Left colon (tissue), 2 donors: ENCODE data around the gene CDKL4. TPM values are rescaled to one million over a fixed set of nuclear protein-coding genes. Genes with fewer than 3 reads are reported as not detected.
"Not testable (repeated sequence)": the region's sequence is repeated elsewhere in the genome, so short reads cannot be mapped to it uniquely, and the experiment has no call there.

Experiments used
- ATAC-seq: fragments of 200-7000 bp; cut with Tn5 transposase; one replicate; pipeline ENCODE4 v1.9.1; 2020; ENCODE audit warnings: mild to moderate bottlenecking, moderate library complexity
- DNase-seq, 2 donors: peaks; one replicate each; pipeline ENCODE4 v3.0.0-alpha.2; 2020
- intact Hi-C, 2 donors: fragments of 100-400 bp; cut with DNase I in 1 of 2; cut with micrococcal nuclease in 1 of 2; formaldehyde crosslinking; loops; one replicate each; pipeline versions ENCODE4 v1.11.2 to v1.14.0; 2022; cut with DNase I, micrococcal nuclease
- long read RNA-seq: library from polyadenylated mRNA; unstranded; transcript quantifications from one replicate; pipeline ENCODE4 v2.0.0, GENCODE V29; 2021
- total RNA-seq, 2 donors: library from RNA; stranded (reverse); fragmentation: NEBNext Ultra II Directional; extraction: Animal tissue kit (Norgen Biotek cat#: 25700); gene quantifications; one replicate each; pipeline ENCODE4 v1.2.1, GENCODE V29; 2021
- donor health status: DM: no; HTN: no; CAD: no.
- donor health status: DM: yes; HTN: yes; CAD: no.

CDKL4 gene
- total RNA-seq, result under 1 TPM in 1 of 2 donors, not detected in 1; 0.78 TPM
- long read RNA-seq, partial matches to known transcripts, result 0 of 1 reads
- long read RNA-seq, other reads (novel, unspliced or antisense), result 1 of 1 reads

DNA sequence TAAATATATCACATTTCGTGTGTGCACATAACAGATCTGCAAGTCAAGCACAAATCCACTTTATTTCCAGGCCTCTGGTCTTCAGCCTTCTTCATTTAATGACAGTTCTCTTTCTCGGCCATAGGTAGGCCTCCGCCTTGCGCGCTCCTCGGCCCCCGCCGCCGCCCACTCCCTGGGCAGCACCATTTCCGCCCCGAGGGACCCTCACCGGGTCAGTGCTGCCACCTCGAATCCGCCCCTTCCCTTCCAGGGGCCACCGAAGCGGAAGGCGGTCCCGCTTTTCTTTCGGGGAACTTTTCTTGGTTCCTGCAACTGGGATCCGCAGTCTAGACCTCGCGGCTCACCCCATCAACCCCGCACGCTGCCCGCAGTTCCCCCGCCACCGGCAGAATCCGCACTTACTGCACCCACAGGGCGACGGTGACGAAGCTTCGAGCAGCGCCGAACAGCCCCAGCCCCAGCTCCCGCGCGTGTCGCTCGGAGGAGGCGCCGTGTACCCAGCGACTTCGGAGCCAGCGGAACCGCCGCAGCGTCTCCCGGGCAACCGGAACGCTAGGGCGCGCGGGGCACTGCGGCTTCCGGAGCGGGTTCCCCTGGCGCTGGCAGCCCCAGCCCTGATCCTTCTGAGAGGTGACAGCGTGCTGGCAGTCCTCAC, at the start of gene CDKL4:
Gene CDKL4, minus strand, starts transcription at position 502 of the 655 bp plus-strand sequence.
- intact Hi-C loops, result no loop called here
- DNase-seq (peak in 1 of 2 donors; percentile 23), ATAC-seq (peak; percentile 21)

DNA sequence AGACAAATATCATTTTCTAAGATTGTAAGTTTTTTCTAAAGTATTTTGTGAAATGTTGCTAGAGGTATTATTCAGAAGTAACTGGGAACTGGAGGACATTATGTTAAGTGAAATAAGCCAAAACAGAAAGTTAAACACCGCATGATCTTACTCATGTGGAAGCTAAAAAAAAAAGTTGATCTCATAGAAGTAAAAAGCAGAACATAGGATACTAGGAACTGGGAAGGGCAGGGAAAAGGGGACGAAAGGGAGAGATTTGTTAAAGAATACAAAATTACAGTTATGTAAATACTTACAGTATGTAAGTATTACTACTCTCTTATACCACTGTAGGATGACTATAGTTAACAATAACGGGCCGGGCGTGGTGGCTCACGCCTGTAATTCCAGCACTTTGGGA, 46.7 kb upstream of the CDKL4 start:
- ATAC-seq (no peak), DNase-seq (no peak)
- intact Hi-C loops, result no loop called here

GRCh38 chr2:39289609-39290008, 45.8 kb upstream of the CDKL4 start:
- ATAC-seq, result no peak

DNA sequence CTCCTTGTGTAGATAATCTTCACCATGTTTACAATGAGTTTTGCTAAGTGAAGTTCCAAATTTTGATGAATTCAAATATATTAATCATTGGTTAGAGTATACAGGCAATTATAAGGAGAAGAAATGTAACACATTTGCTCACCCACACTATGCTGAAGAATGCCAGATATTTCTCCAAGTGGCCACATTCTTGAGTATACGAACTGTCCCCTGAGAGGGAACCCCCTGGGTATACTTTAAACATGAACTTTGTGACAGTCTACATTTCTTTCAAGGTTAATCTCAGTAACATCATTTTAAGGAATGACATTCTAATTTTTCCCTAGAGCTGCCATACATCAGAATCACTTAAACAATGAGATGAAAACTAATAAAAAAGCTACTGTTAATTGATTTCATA, 39.8 kb upstream of the CDKL4 start:
- intact Hi-C loops, result no loop called here
- DNase-seq (no peak), ATAC-seq (no peak)

More at GRCh38 chr2:39289609-39290008, 45.8 kb upstream of the CDKL4 start:
- no peak for DNase-seq
- intact Hi-C loops, result no loop called here

- ATAC-seq, result no peak
- DNase-seq, result no peak
- intact Hi-C loops, result no loop called here
Measured at GRCh38 chr2:39281391-39281790, 37.6 kb upstream of the CDKL4 start.

DNA sequence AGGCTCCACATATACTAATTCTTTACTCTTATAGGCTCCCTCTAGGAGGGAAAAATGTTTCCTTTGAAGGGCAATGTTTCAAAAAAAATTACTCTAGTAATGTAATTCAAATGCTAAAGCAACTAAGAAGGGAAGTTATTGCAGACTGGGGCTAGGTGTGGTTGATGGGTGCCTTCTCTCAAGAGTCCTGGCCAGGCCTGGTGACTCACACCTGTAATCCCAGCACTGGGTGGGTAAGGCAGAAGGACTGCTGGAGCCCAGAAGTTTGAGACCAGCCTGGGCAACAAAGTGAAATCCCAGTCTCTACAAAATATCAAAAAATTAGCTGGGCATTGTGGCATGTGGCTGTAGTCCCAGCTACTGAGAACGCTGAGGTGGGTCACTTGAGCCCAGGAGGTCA, 31.2 kb upstream of the CDKL4 start:
- ATAC-seq, result peak; percentile 65
- no peak for DNase-seq
- intact Hi-C loops, result no loop called here

GRCh38 chr2:39269941-39270340, 26.2 kb upstream of the CDKL4 start:
- ATAC-seq (no peak), DNase-seq (no peak)
- intact Hi-C loops, result no loop called here

GRCh38 chr2:39266916-39267434, 23.2 kb upstream of the CDKL4 start:
- DNase-seq (no peak), ATAC-seq (no peak)
- intact Hi-C loops, result no loop called here

DNA sequence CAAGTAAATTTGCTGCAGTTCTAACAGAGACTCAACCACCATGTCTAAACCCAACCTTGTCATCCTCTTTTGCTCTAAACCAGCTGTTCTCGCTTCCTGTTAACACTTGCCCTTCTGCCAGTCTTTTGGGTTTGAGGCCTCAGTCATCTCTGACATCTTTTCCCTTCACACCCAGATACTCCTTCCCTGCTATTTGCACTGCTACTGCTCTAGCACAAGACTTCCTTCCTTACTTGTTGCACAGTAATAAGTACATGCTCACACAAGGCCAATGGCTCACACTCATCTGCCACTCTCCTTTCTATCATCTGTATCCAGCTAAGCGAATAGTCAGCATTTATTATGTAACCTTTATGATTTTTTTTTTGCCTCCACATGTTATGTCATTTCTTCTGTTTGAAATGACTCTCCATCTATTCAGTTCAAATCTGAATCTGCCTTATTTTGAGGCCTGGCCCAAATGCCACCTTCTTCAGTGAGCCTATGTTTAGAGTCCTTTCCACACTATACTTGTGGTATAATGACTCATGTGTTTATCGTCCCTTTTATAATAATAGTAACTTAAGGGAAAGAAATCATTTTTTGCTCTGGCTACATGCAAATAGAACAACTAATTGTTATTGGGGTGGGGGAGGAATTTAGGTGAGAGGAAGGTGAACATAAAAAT, 22.5 kb upstream of the CDKL4 start:
- intact Hi-C loops, result no loop called here
- DNase-seq, result no peak
- ATAC-seq, result peak; percentile 52

- no peak for DNase-seq
- intact Hi-C loops, result no loop called here
- ATAC-seq, result peak; percentile 47
Measured at GRCh38 chr2:39265315-39265714, 21.5 kb upstream of the CDKL4 start.

DNA sequence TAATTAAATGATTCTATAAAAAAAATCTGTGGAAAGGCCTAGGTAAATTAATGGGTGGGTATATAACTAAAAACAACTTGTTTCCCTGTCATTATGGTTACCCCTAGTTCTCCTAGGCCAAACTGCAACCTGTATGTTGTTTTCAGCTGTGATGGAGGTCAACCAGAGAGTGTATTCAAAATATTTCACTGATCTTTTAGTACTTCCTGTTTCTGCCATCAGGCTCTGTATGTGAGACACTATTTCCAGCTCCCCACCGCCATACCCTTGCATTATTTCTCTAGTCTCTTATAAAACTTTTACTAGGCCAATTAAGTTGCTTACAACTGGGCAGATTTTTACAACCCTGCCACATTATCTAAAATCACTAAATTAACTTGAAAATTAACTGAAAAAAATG, 21.0 kb upstream of the CDKL4 start:
- ATAC-seq (peak; percentile 45), DNase-seq (no peak)
- intact Hi-C loops, result no loop called here

- intact Hi-C loops, result no loop called here
- no peak for ATAC-seq
- no peak for DNase-seq
Measured at GRCh38 chr2:39260087-39260486, 16.3 kb upstream of the CDKL4 start.

DNA sequence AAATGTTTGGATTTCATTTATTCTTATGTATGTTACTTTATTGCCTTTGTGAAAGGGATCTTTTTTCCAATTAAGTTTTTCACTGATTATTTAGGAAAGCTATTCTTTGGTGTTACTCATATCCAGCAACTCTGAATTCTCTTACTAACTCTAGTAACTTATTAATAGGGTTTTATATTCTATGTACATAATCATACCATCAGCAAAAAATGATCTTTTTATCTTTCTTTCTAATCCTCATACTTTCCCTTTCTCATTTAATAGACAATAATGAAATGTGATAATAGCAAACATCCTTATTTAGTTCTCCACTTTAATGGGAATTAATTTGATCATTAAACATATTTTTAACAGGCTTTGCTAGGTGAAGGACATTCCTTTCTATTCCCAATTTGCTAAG, 12.3 kb upstream of the CDKL4 start:
- intact Hi-C loops, result no loop called here
- DNase-seq (no peak), ATAC-seq (no peak)

DNA sequence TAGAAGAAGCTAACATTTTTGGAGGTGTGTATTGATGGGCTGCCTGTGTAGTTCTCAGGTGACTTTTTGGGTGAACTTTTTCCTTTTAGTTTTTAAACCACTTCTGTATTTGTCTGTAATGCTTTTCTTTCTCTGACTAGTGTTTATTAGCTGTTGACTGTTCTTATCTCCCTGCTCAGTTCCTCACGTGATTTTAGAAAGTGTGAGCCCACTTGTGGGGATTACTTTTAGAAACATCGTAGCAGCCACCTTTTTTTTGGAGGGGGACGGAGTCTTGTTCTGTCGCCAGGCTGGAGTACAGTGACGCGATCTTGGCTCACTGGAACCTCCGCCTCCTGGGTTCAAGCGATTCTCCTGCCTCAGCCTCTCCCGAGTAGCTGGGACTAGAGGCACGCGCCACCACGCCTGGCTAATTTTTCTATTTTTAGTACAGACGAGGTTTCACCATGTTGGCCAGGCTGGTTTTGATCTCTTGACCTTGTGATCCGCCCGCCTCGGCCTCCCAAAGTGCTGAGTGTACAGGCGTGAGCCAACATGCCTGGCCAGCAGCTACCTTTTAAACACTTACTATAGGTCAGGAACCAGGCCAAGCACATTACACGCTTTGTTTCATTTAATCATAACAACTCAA, 9.2 kb upstream of the CDKL4 start:
- intact Hi-C loops, result no loop called here
- DNase-seq, result no peak
- no peak for ATAC-seq

DNA sequence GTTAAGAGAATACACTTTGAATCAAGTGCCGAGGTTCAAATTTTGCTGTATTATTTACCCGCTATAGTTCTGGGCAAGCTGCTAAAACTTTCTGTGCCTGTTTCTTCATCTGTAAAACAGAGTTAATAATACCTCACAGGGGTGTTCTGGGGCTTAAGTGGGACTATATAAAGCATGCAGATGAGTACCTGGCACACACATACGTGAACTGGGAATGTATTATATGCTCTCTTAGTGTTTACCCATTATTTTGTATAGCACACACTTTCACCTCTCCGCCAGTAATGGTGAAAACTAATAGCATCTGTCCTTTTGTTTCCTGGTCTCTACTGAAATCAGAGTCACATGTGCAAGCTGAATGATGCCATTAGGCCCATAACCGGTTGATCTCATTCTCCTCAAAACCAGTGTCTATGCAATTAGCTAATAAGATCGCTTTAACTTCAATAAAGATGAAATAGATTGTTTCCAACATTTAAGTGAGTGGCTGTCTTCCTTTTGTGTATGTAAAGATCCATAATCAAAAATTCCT, 3.8 kb upstream of the CDKL4 start:
- intact Hi-C loops, result no loop called here
- ATAC-seq (no peak), DNase-seq (no peak)

DNA sequence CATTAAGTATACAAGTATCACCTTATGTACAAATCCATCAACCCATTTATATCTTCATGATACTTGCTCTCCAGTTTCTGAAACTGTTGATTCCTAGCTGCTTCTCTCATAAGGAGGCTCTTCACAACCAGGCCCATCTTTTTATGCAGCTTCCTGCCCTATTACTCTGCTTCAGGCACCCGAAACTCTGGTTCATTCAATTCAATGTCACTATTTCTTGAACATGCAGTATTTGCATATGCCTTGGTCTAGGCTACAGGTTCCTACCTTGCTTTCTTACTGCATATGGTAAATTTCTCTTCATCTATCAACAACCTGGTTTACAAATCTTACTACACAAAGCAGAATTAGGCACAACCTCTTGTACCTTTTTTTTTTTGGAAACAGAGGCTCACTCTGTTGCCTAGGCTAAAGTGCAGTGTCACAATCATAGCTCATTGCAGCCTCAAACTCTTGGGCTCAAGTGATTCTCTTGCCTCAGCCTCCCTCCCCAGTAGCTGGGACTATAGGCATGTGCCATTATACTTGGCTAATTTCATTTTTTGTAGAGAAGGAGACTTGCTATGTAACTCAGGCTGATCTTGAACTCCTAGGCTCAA, 2.7 kb upstream of the CDKL4 start:
- intact Hi-C loops, result no loop called here

GRCh38 chr2:39244963-39245625, 1.3 kb upstream of the CDKL4 start:
- intact Hi-C loops, ATAC-seq, DNase-seq: not testable (repeated sequence)

More for the DNA sequence above, 2.7 kb upstream of the CDKL4 start:
- DNase-seq, result no peak
- ATAC-seq, result no peak

- ATAC-seq, DNase-seq, intact Hi-C loops: not testable (repeated sequence)
Measured at GRCh38 chr2:39244241-39244862, 582 bp upstream of the CDKL4 start.
